Astrocyte of the cerebellum (primary cell): ENCODE data around the gene TMSB10.
"Not testable (repeated sequence)": the region's sequence is repeated elsewhere in the genome, so short reads cannot be mapped to it uniquely, and the experiment has no call there.

Source experiments
- DNase-seq: peaks from one replicate; pipeline ENCODE4 v3.0.0-alpha.2; 2011; ENCODE audit warnings: low read depth
- H3K4me3 ChIP-seq: 2 replicates; pipeline ENCODE4 v1.5.1; 2011; ENCODE audit warnings: mild to moderate bottlenecking, low read depth, low read length, moderate library complexity
- in situ Hi-C: cut with HindIII; loops from 2 replicates; pipeline ENCODE4 v1.10.0; 2017; ENCODE audit warnings: low sequenced_read_pairs
- TF ChIP-seq, protein P1 (sequence below): IDR thresholded peaks from 2 replicates; pipeline ENCODE4 v1.5.1; 2012; ENCODE audit warnings: low read length, low read depth, moderate library complexity, mild to moderate bottlenecking; ENCODE audit errors: missing control alignments

Gene TMSB10

GRCh38 chr2:84874381-84875212 is 30.9 kb upstream of the TMSB10 start:
- TF ChIP-seq, protein P1, sequence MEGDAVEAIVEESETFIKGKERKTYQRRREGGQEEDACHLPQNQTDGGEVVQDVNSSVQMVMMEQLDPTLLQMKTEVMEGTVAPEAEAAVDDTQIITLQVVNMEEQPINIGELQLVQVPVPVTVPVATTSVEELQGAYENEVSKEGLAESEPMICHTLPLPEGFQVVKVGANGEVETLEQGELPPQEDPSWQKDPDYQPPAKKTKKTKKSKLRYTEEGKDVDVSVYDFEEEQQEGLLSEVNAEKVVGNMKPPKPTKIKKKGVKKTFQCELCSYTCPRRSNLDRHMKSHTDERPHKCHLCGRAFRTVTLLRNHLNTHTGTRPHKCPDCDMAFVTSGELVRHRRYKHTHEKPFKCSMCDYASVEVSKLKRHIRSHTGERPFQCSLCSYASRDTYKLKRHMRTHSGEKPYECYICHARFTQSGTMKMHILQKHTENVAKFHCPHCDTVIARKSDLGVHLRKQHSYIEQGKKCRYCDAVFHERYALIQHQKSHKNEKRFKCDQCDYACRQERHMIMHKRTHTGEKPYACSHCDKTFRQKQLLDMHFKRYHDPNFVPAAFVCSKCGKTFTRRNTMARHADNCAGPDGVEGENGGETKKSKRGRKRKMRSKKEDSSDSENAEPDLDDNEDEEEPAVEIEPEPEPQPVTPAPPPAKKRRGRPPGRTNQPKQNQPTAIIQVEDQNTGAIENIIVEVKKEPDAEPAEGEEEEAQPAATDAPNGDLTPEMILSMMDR, result no peak
- in situ Hi-C loops, result no loop called here
- no peak overlapping the region for H3K4me3 ChIP-seq
- no peak for DNase-seq

DNA sequence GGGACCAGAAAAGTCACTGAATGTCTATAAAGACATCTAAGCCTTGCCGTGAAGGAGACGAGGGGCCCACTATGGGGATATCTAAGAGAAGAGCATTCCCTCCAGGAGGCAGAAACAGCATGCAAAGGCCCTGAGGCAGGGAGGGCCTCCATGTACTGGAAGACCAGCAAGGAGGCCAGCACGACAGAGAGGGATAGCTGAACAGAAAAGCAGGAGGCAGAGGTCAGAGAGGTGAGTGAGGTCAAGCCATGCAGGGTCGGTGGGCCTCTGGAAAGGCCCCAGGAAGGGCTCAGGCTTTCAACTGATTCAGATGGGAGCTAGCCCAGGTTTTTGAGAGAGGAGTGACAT is 30.3 kb upstream of the TMSB10 start:
- TF ChIP-seq, protein P1, result no peak
- no peak overlapping the region for H3K4me3 ChIP-seq
- in situ Hi-C loops, result no loop called here

DNA sequence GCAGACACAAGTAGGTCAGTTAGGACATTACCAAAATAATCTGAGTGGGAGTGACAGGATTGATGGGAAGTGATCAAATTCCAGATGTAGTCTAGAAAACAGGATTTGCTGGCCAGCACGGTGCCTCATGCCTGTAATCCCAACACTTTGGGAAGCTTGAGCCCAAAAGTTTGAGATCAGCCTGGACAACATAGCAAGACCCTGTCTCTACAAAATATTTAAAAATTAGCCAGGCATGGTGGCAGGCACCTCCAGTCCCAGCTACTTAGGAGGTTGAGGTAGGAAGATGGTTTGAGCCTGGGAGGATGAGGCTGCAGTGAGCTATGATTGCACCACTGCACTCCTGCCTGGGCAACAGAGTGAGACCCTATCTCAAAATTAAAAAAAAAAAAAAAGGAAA is 29.8 kb upstream of the TMSB10 start:
- H3K4me3 ChIP-seq, in situ Hi-C loops, DNase-seq: not testable (repeated sequence)

More for the DNA sequence above, 30.3 kb upstream of the TMSB10 start:
- no peak for DNase-seq

DNA sequence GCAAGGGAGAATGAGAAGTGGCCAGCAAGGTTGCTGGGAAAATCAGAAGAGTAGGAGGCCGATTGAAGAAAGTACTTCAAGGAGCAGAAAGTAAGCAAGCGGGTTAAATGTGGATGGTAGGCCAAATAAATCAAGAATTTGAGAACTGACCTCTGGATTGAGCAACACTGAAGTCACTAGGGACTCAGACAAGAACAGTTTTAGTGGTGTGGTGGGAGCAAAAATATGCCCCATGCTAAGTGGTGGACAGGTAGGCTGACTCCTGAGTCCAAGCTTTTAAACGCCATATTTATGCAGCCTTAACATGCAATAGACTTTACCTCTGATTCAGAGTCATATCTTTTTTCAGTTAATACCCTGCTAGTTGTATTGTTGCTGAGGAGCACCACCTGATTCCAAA is 29.1 kb upstream of the TMSB10 start:
- H3K4me3 ChIP-seq, result no peak overlapping the region
- DNase-seq, result no peak
- in situ Hi-C loops, result no loop called here
- TF ChIP-seq, protein P1, result no peak

- DNase-seq, result no peak
- H3K4me3 ChIP-seq, result no peak overlapping the region
- TF ChIP-seq, protein P1, result no peak
- in situ Hi-C loops, result no loop called here
These were observed 27.0 kb upstream of the TMSB10 start for GRCh38 chr2:84878459-84878858.

GRCh38 chr2:84878896-84879583 is 26.4 kb upstream of the TMSB10 start:
- no peak for DNase-seq
- in situ Hi-C loops, result no loop called here
- H3K4me3 ChIP-seq, result no peak overlapping the region
- TF ChIP-seq, protein P1, result no peak
